PFSK-1 (cell line): ENCODE results near the gene VSIG10L2.

Experiments
- FOXP2 ChIP-seq: optimal IDR thresholded peaks from 2 replicates; pipeline ENCODE3; 2011; ENCODE audit warnings: borderline replicate concordance, control low read depth, inconsistent platforms; ENCODE audit not compliant: insufficient read depth; ENCODE audit errors: extremely low read length, extremely low read depth
- POLR2AphosphoS5 ChIP-seq: IDR thresholded peaks from 2 replicates; pipeline ENCODE4 v1.6.1; 2012; ENCODE audit warnings: low read depth, mild to moderate bottlenecking, control low read depth, low read length, moderate library complexity
- REST ChIP-seq, 2 experiments: IDR thresholded peaks; 2 replicates each; pipeline versions ENCODE4 v1.6.1 to v1.8.0; 2011 to 2012; ENCODE audit warnings: low read depth in 2 of 2, low read length in 2 of 2, control low read depth in 1 of 2, inconsistent platforms in 1 of 2, mild to moderate bottlenecking in 1 of 2, moderate library complexity in 1 of 2; ENCODE audit not compliant: insufficient read depth in 1 of 2
- SIN3A ChIP-seq: IDR thresholded peaks from 2 replicates; pipeline ENCODE4 v1.6.1; 2012; ENCODE audit warnings: mild to moderate bottlenecking, low read length, moderate library complexity, borderline replicate concordance; ENCODE audit not compliant: insufficient read depth
- TAF1 ChIP-seq: IDR thresholded peaks from 2 replicates; pipeline ENCODE4 v1.6.1; 2012; ENCODE audit warnings: low read length, control low read depth, borderline replicate concordance; ENCODE audit not compliant: insufficient read depth

The VSIG10L2 gene

GRCh38 chr11:125958872-125959400, 13.1 kb downstream of the VSIG10L2 start:
- no peak for TF ChIP-seq TAF1
- no peak for TF ChIP-seq REST (IDR thresholded peaks at IDR 0.05; ENCODE audit: insufficient read depth in 1 of 2, low read depth in 2 of 2, low read length in 2 of 2)
- no peak for TF ChIP-seq FOXP2

- no peak for TF ChIP-seq REST (IDR thresholded peaks at IDR 0.05; ENCODE audit: insufficient read depth in 1 of 2, low read depth in 2 of 2, low read length in 2 of 2)
- no peak for TF ChIP-seq TAF1
- TF ChIP-seq FOXP2, result no peak
- TF ChIP-seq POLR2AphosphoS5, result no peak
- TF ChIP-seq SIN3A, result no peak
These were observed 13.7 kb downstream of the VSIG10L2 start for GRCh38 chr11:125959511-125959910.

GRCh38 chr11:125959931-125960330, 14.1 kb downstream of the VSIG10L2 start:
- no peak for TF ChIP-seq REST (IDR thresholded peaks at IDR 0.05; ENCODE audit: insufficient read depth in 1 of 2, low read depth in 2 of 2, low read length in 2 of 2)
- TF ChIP-seq SIN3A, result no peak
- TF ChIP-seq FOXP2, result no peak
- no peak for TF ChIP-seq POLR2AphosphoS5
- no peak for TF ChIP-seq TAF1

DNA sequence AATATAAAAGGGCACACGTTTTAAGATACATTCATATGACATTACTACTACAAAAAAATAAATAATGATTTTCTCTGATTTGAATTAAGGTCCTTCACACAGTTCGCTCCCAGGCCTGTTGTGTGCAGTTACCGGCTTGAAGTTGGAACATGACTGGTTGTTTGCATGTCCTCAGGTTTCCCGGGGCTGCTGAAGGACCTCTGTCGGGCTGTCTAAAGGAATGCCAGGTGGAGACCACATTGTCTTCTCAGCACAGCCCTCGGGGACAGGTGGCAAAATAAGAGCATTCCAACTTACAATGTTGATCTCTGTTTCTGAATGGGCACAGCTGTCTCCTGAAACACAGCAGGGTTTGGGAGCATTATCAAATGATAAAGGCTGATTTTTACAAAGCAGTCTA, 14.9 kb downstream of the VSIG10L2 start:
- TF ChIP-seq TAF1 (no peak), REST (IDR thresholded peaks at IDR 0.05; ENCODE audit: insufficient read depth in 1 of 2, low read depth in 2 of 2, low read length in 2 of 2) (no peak), FOXP2 (no peak), SIN3A (no peak), POLR2AphosphoS5 (no peak)

DNA sequence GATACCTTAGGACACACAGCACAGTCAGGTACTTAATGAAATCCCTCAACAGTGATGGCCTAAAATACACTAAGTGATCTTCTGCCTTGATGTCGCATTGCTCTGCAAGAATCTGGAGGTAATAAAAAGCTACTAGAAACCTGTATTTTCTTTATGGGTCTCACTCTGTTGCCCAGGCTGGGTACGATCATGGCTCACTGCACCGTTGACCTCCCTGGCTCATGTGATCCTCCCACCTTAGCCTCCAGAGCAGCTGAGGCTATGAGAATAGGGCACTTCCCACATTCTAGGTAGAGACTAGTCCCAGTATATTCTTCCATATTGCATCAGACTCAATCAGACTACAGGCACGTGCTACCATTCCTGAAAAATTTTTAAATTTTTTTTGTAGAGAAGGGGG, 21.7 kb downstream of the VSIG10L2 start:
- TF ChIP-seq REST (IDR thresholded peaks at IDR 0.05; ENCODE audit: insufficient read depth in 1 of 2, low read depth in 2 of 2, low read length in 2 of 2), result no peak
- TF ChIP-seq POLR2AphosphoS5, result no peak
- TF ChIP-seq SIN3A, result no peak
- TF ChIP-seq FOXP2, result no peak
- TF ChIP-seq TAF1, result no peak
